GM18508 (cell line): ENCODE measurements around the gene CENPT.
"Not testable (repeated sequence)": the region's sequence is repeated elsewhere in the genome, so short reads cannot be mapped to it uniquely, and the experiment has no call there.

Source experiments
- ATAC-seq: cut with Tn5 transposase; IDR thresholded peaks from one replicate; pipeline ENCODE4 v1.9.1; 2021; ENCODE audit warnings: moderate number of reproducible peaks; ENCODE audit not compliant: insufficient read depth, unreplicated experiment

The CENPT gene

GRCh38 chr16:67853670-67854069 lies 6.2 kb upstream of the CENPT start:
- ATAC-seq: no peak

- no peak for ATAC-seq
Observed at GRCh38 chr16:67848118-67848517, 625 bp upstream of the CENPT start.

GRCh38 chr16:67846320-67847063 lies 1.0 kb downstream of the CENPT start, which contains the start of gene NUTF2:
Gene NUTF2 (plus strand): TSS chr16:67846933. CDS start chr16:67865131, 18,198 bp downstream.
- peak; percentile 43 for ATAC-seq

GRCh38 chr16:67846063-67846319 lies 1.5 kb downstream of the CENPT start:
- ATAC-seq: no peak

GRCh38 chr16:67845291-67846062 lies 2.0 kb downstream of the CENPT start:
- no peak for ATAC-seq

GRCh38 chr16:67844497-67844896 lies 3.0 kb downstream of the CENPT start:
- ATAC-seq: no peak

- ATAC-seq: no peak
Observed at GRCh38 chr16:67843343-67843765, 4.1 kb downstream of the CENPT start.

GRCh38 chr16:67842509-67843342 lies 4.8 kb downstream of the CENPT start:
- ATAC-seq: no peak

GRCh38 chr16:67841816-67842508 lies 5.5 kb downstream of the CENPT start, which contains the start of gene THAP11:
Gene THAP11 (plus strand): TSS chr16:67842320. CDS start chr16:67842555, 235 bp downstream.
- no peak for ATAC-seq

GRCh38 chr16:67841198-67841815 lies 6.2 kb downstream of the CENPT start:
- ATAC-seq: no peak

- ATAC-seq: no peak
Observed at GRCh38 chr16:67837811-67838210, 9.7 kb downstream of the CENPT start.

GRCh38 chr16:67837190-67837589 lies 10.3 kb downstream of the CENPT start:
- not testable (repeated sequence) for ATAC-seq

GRCh38 chr16:67834242-67834614 lies 13.3 kb downstream of the CENPT start:
- no peak for ATAC-seq

- peak; percentile 82 for ATAC-seq
Observed at GRCh38 chr16:67833415-67834241, 13.9 kb downstream of the CENPT start.

GRCh38 chr16:67833030-67833414 lies 14.5 kb downstream of the CENPT start:
- no peak for ATAC-seq

- no peak for ATAC-seq
Observed at GRCh38 chr16:67828651-67829050, 18.8 kb downstream of the CENPT start.

GRCh38 chr16:67825906-67826305 lies 21.6 kb downstream of the CENPT start:
- no peak for ATAC-seq

GRCh38 chr16:67825119-67825518 lies 22.4 kb downstream of the CENPT start:
- ATAC-seq: no peak

- no peak for ATAC-seq
Observed at GRCh38 chr16:67822511-67822910, 25.0 kb downstream of the CENPT start.
